ENCODE data around the gene NECAP2.

GRCh38 chr1:16391411-16391810 is 49.1 kb upstream of the NECAP2 start:
- TF ChIP-seq POLR2AphosphoS5 (IDR thresholded peaks at IDR 0.05) = no peak
- TF ChIP-seq POLR2A (IDR thresholded peaks at IDR 0.05) = no peak

All from suprapubic skin (tissue), 4 donors.